BLaER1 (cell line): ENCODE measurements around the gene MRPS23.
A peak's percentile ranks its signal among the peaks of the same experiment; 100 is the strongest.

ENCODE experiments used
- H3K27ac ChIP-seq: shearing (Covaris generic); formaldehyde crosslinking; 2 replicates; pipeline ENCODE4 v1.8.1; 2022
- H3K27me3 ChIP-seq: shearing (Covaris generic); formaldehyde crosslinking; 2 replicates; pipeline ENCODE4 v1.8.1; 2022
- H3K36me3 ChIP-seq: shearing (Covaris generic); formaldehyde crosslinking; 2 replicates; pipeline ENCODE4 v1.8.1; 2022
- H3K4me1 ChIP-seq: shearing (Covaris generic); formaldehyde crosslinking; 2 replicates; pipeline ENCODE4 v1.8.1; 2022
- H3K4me2 ChIP-seq: shearing (Covaris generic); formaldehyde crosslinking; 2 replicates; pipeline ENCODE4 v1.8.1; 2022
- H3K4me3 ChIP-seq: shearing (Covaris generic); formaldehyde crosslinking; 2 replicates; pipeline ENCODE4 v1.8.1; 2022
- H3K9ac ChIP-seq: shearing (Covaris generic); formaldehyde crosslinking; 2 replicates; pipeline ENCODE4 v1.8.1; 2022
- H3K9me3 ChIP-seq: shearing (Covaris generic); formaldehyde crosslinking; 2 replicates; pipeline ENCODE4 v1.8.1; 2022
- H4K20me1 ChIP-seq: shearing (Covaris generic); formaldehyde crosslinking; 2 replicates; pipeline ENCODE4 v1.8.1; 2022
- Cebpa-rat ChIP-seq: shearing (Covaris generic); IDR thresholded peaks from 2 replicates; pipeline ENCODE4 v1.8.1; 2022

Gene MRPS23

GRCh38 chr17:57839571-57839923, 10.3 kb downstream of the MRPS23 start:
- Histone ChIP-seq H3K4me2 (no peak overlapping the region), H3K9me3 (no peaks in the 10 kb centered on the region), H3K9ac (no peak overlapping the region), H3K27ac (no peak overlapping the region), H3K36me3 (peaks cover 75% of the 10 kb centered on the region), H3K4me1 (peaks cover 4% of the 10 kb centered on the region), H3K4me3 (no peak overlapping the region), H3K27me3 (no peaks in the 10 kb centered on the region), H4K20me1 (peaks cover 30% of the 10 kb centered on the region; the same call in 1 of the 2 replicates)
- no peak for TF ChIP-seq Cebpa-rat

- peaks cover 30% of the 10 kb centered on the region; the same call in 1 of the 2 replicates for H4K20me1 ChIP-seq
- no peak overlapping the region for H3K4me3 ChIP-seq
- TF ChIP-seq Cebpa-rat, result no peak
- no peak overlapping the region for H3K27ac ChIP-seq
- no peaks in the 10 kb centered on the region for H3K9me3 ChIP-seq
- H3K9ac ChIP-seq, result no peak overlapping the region
- no peaks in the 10 kb centered on the region for H3K27me3 ChIP-seq
- no peak overlapping the region for H3K4me2 ChIP-seq
- peaks cover 9% of the 10 kb centered on the region for H3K4me1 ChIP-seq
- peaks cover 74% of the 10 kb centered on the region for H3K36me3 ChIP-seq
Observed at GRCh38 chr17:57838857-57839570, 10.8 kb downstream of the MRPS23 start.

GRCh38 chr17:57838453-57838852, 11.4 kb downstream of the MRPS23 start:
- Histone ChIP-seq H3K36me3 (peaks cover 71% of the 10 kb centered on the region), H3K4me1 (peaks cover 15% of the 10 kb centered on the region), H3K9ac (no peak overlapping the region), H3K4me3 (no peak overlapping the region), H3K9me3 (no peaks in the 10 kb centered on the region), H4K20me1 (peaks cover 28% of the 10 kb centered on the region; the same call in 1 of the 2 replicates), H3K27ac (no peak overlapping the region), H3K27me3 (no peaks in the 10 kb centered on the region), H3K4me2 (no peak overlapping the region)
- TF ChIP-seq Cebpa-rat, result no peak

GRCh38 chr17:57835333-57835900, 14.4 kb downstream of the MRPS23 start:
- Histone ChIP-seq H3K4me2 (no peak overlapping the region), H3K27ac (no peak overlapping the region), H3K36me3 (peaks cover 42% of the 10 kb centered on the region), H3K4me3 (no peak overlapping the region), H4K20me1 (no peaks in the 10 kb centered on the region), H3K9ac (no peak overlapping the region), H3K4me1 (peaks cover 41% of the 10 kb centered on the region), H3K27me3 (no peaks in the 10 kb centered on the region), H3K9me3 (no peaks in the 10 kb centered on the region)
- TF ChIP-seq Cebpa-rat, result no peak

- Histone ChIP-seq H3K36me3 (peaks cover 30% of the 10 kb centered on the region), H3K27ac (peak overlapping the region; percentile 24; the same call in 1 of the 2 replicates), H3K4me1 (peaks cover 41% of the 10 kb centered on the region), H3K9me3 (no peaks in the 10 kb centered on the region), H4K20me1 (no peaks in the 10 kb centered on the region), H3K27me3 (no peaks in the 10 kb centered on the region), H3K4me3 (no peak overlapping the region), H3K9ac (0 out of 2 replicates have a peak overlapping the region, but pooled peaks have one; percentile 72), H3K4me2 (peak overlapping the region; percentile 81)
- TF ChIP-seq Cebpa-rat, result no peak
Observed at GRCh38 chr17:57834146-57834741, 15.6 kb downstream of the MRPS23 start.

- Histone ChIP-seq H3K27me3 (no peaks in the 10 kb centered on the region), H3K9ac (peak overlapping the region; percentile 72), H3K27ac (peak overlapping the region; percentile 73), H4K20me1 (no peaks in the 10 kb centered on the region), H3K4me2 (peak overlapping the region; percentile 81), H3K36me3 (peaks cover 21% of the 10 kb centered on the region), H3K4me3 (peak overlapping the region; percentile 62), H3K9me3 (no peaks in the 10 kb centered on the region), H3K4me1 (peaks cover 49% of the 10 kb centered on the region)
- no peak for TF ChIP-seq Cebpa-rat
Observed at GRCh38 chr17:57833179-57833939, 16.5 kb downstream of the MRPS23 start.

GRCh38 chr17:57832314-57833178, 17.3 kb downstream of the MRPS23 start:
- Histone ChIP-seq H3K36me3 (peaks cover 13% of the 10 kb centered on the region), H3K4me1 (peaks cover 50% of the 10 kb centered on the region), H3K27me3 (no peaks in the 10 kb centered on the region), H3K9ac (peak overlapping the region; percentile 72), H3K9me3 (no peaks in the 10 kb centered on the region), H4K20me1 (no peaks in the 10 kb centered on the region), H3K4me2 (peak overlapping the region; percentile 81), H3K27ac (peak overlapping the region; percentile 73), H3K4me3 (peak overlapping the region; percentile 62)
- TF ChIP-seq Cebpa-rat, result no peak

- Histone ChIP-seq H4K20me1 (no peaks in the 10 kb centered on the region), H3K4me2 (no peak overlapping the region), H3K9ac (no peak overlapping the region), H3K36me3 (no peaks in the 10 kb centered on the region), H3K27ac (no peak overlapping the region), H3K4me3 (no peak overlapping the region), H3K9me3 (no peaks in the 10 kb centered on the region), H3K27me3 (no peaks in the 10 kb centered on the region), H3K4me1 (peaks cover 50% of the 10 kb centered on the region)
- TF ChIP-seq Cebpa-rat, result no peak
Observed at GRCh38 chr17:57830880-57831279, 19.0 kb downstream of the MRPS23 start.
